Embryonic facial prominence (tissue), 1 donor: Measurements from ENCODE around the gene ZNRF3.
"Not testable (repeated sequence)": the region's sequence is repeated elsewhere in the genome, so short reads cannot be mapped to it uniquely, and the experiment has no call there.

Experiments
- DNase-seq: peaks from one replicate; pipeline ENCODE4 v3.0.0-alpha.2; 2016; ENCODE audit errors: extremely low spot score

Gene ZNRF3

GRCh38 chr22:28931844-28932567 is 48.6 kb downstream of the ZNRF3 start:
- no peak for DNase-seq

GRCh38 chr22:28933321-28933720 is 49.9 kb downstream of the ZNRF3 start:
- no peak for DNase-seq

GRCh38 chr22:28934026-28934425 is 50.7 kb downstream of the ZNRF3 start:
- DNase-seq = no peak

- no peak for DNase-seq
These were observed 51.8 kb downstream of the ZNRF3 start for GRCh38 chr22:28935140-28935539.

- no peak for DNase-seq
These were observed 52.3 kb downstream of the ZNRF3 start for GRCh38 chr22:28935713-28936112.

GRCh38 chr22:28936200-28936599 is 52.8 kb downstream of the ZNRF3 start:
- no peak for DNase-seq

- no peak for DNase-seq
These were observed 54.0 kb downstream of the ZNRF3 start for GRCh38 chr22:28937206-28938025.

- DNase-seq = no peak
These were observed 55.0 kb downstream of the ZNRF3 start for GRCh38 chr22:28938286-28938833.

GRCh38 chr22:28939394-28939793 is 56.0 kb downstream of the ZNRF3 start:
- DNase-seq = no peak

GRCh38 chr22:28939932-28940331 is 56.6 kb downstream of the ZNRF3 start:
- DNase-seq = no peak

GRCh38 chr22:28940441-28940840 is 57.1 kb downstream of the ZNRF3 start:
- no peak for DNase-seq

- DNase-seq = no peak
These were observed 59.0 kb downstream of the ZNRF3 start for GRCh38 chr22:28942333-28942732.

- DNase-seq = no peak
These were observed 59.6 kb downstream of the ZNRF3 start for GRCh38 chr22:28942801-28943500.

- DNase-seq = no peak
These were observed 60.1 kb downstream of the ZNRF3 start for GRCh38 chr22:28943501-28943879.

- DNase-seq = no peak
These were observed 63.8 kb downstream of the ZNRF3 start for GRCh38 chr22:28947125-28947524.

GRCh38 chr22:28948424-28948823 is 65.1 kb downstream of the ZNRF3 start:
- no peak for DNase-seq

- DNase-seq = not testable (repeated sequence)
These were observed 65.6 kb downstream of the ZNRF3 start for GRCh38 chr22:28948860-28949551.

- DNase-seq = no peak
These were observed 66.4 kb downstream of the ZNRF3 start for GRCh38 chr22:28949788-28950187.

- DNase-seq = no peak
These were observed 67.4 kb downstream of the ZNRF3 start for GRCh38 chr22:28950617-28951411.

- DNase-seq = no peak
These were observed 68.2 kb downstream of the ZNRF3 start for GRCh38 chr22:28951530-28951929.
